GM21619 (cell line): ENCODE measurements around the gene CCR4.
A peak's percentile ranks its signal among the peaks of the same experiment; 100 is the strongest.
"Not testable (repeated sequence)": the region's sequence is repeated elsewhere in the genome, so short reads cannot be mapped to it uniquely, and the experiment has no call there.

Experiments used
- ATAC-seq: cut with Tn5 transposase; IDR thresholded peaks from one replicate; pipeline ENCODE4 v1.9.1; 2021; ENCODE audit not compliant: unreplicated experiment

CCR4 gene

GRCh38 chr3:32951410-32951811, at the start of gene CCR4:
CCR4 (plus strand) TSS chr3:32951644; CDS start chr3:32953423, 1,779 bp downstream.
- no peak for ATAC-seq

GRCh38 chr3:32902887-32903371, 48.5 kb upstream of the CCR4 start:
- ATAC-seq, result not testable (repeated sequence)

- ATAC-seq, result no peak
Observed at GRCh38 chr3:32903953-32904352, 47.5 kb upstream of the CCR4 start.

- no peak for ATAC-seq
Observed at GRCh38 chr3:32909999-32910398, 41.4 kb upstream of the CCR4 start.

- ATAC-seq, result no peak
Observed at GRCh38 chr3:32910954-32911353, 40.5 kb upstream of the CCR4 start.

GRCh38 chr3:32912046-32912445, 39.4 kb upstream of the CCR4 start:
- no peak for ATAC-seq

GRCh38 chr3:32913790-32914446, 37.5 kb upstream of the CCR4 start:
- no peak for ATAC-seq

GRCh38 chr3:32919920-32920319, 31.5 kb upstream of the CCR4 start:
- no peak for ATAC-seq

GRCh38 chr3:32922078-32922477, 29.4 kb upstream of the CCR4 start:
- ATAC-seq, result no peak

- ATAC-seq, result no peak
Observed at GRCh38 chr3:32930161-32930560, 21.3 kb upstream of the CCR4 start.

- not testable (repeated sequence) for ATAC-seq
Observed at GRCh38 chr3:32931273-32931672, 20.2 kb upstream of the CCR4 start.

- ATAC-seq, result no peak
Observed at GRCh38 chr3:32934150-32934742, 17.2 kb upstream of the CCR4 start.

- no peak for ATAC-seq
Observed at GRCh38 chr3:32937331-32937730, 14.1 kb upstream of the CCR4 start.

- not testable (repeated sequence) for ATAC-seq
Observed at GRCh38 chr3:32939531-32940284, 11.7 kb upstream of the CCR4 start.

- no peak for ATAC-seq
Observed at GRCh38 chr3:32940726-32941125, 10.7 kb upstream of the CCR4 start.

- ATAC-seq, result no peak
Observed at GRCh38 chr3:32945136-32945535, 6.3 kb upstream of the CCR4 start.

GRCh38 chr3:32945598-32945997, 5.8 kb upstream of the CCR4 start:
- not testable (repeated sequence) for ATAC-seq

- ATAC-seq, result peak; percentile 27
Observed at GRCh38 chr3:32946973-32947788, 4.3 kb upstream of the CCR4 start.

GRCh38 chr3:32947789-32948238, 3.6 kb upstream of the CCR4 start:
- ATAC-seq, result peak; percentile 81

GRCh38 chr3:32948625-32949445, 2.6 kb upstream of the CCR4 start:
- no peak for ATAC-seq
